Mammary microvascular endothelial cell (primary cell): ENCODE results near the gene BRCA2. TPM values are rescaled to one million over a fixed set of nuclear protein-coding genes. Genes with fewer than 3 reads are reported as not detected.

Source experiments
- total RNA-seq: library from RNA; depleted of rRNA; stranded (reverse); fragments of >200 nt; gene quantifications from 2 replicates; pipeline ENCODE4 v1.2.3, GENCODE V29; 2015

The BRCA2 gene
- 9.3 and 16.9 TPM in 2 replicates for total RNA-seq

GRCh38 chr13:32315238-32316027, at the start of gene BRCA2, which contains the start of gene ZAR1L:
Gene BRCA2, plus strand, starts transcription at chr13:32315508. Its CDS starts 953 bp downstream, at chr13:32316461.
Gene ZAR1L, minus strand, starts transcription at chr13:32315363. Its CDS starts 3,438 bp downstream, at chr13:32311925.

GRCh38 chr13:32427852-32428580, 112.7 kb downstream of the BRCA2 start, which contains the start of gene N4BP2L1:
Gene N4BP2L1, minus strand, starts transcription at chr13:32428130. Its CDS starts 48 bp downstream, at chr13:32428082.

Other genes with a start within 250 kb of the BRCA2 start
- gene ZAR1L, start 145 bp upstream of the BRCA2 start, total RNA-seq, result not detected in 2 replicates
- 1.8 and 5.9 TPM in 2 replicates for gene N4BP2L1, start 112.6 kb downstream of the BRCA2 start, total RNA-seq
- 24.4 and 34.4 TPM in 2 replicates for gene N4BP2L2, start 223.3 kb downstream of the BRCA2 start, total RNA-seq